HG03175 (cell line): ENCODE measurements around the gene RCOR2.

Source experiments
- ATAC-seq: cut with Tn5 transposase; IDR thresholded peaks from one replicate; pipeline ENCODE4 v1.9.1; 2021; ENCODE audit warnings: mild to moderate bottlenecking, moderate library complexity; ENCODE audit not compliant: unreplicated experiment

The RCOR2 gene

GRCh38 chr11:63923319-63923718 lies 6.4 kb upstream of the RCOR2 start:
- ATAC-seq: no peak

GRCh38 chr11:63922673-63923192 lies 5.8 kb upstream of the RCOR2 start:
- no peak for ATAC-seq

GRCh38 chr11:63920939-63921417 lies 4.0 kb upstream of the RCOR2 start:
- ATAC-seq: no peak

GRCh38 chr11:63920126-63920938 lies 3.4 kb upstream of the RCOR2 start:
- ATAC-seq: no peak

GRCh38 chr11:63919267-63920125 lies 2.5 kb upstream of the RCOR2 start:
- no peak for ATAC-seq

GRCh38 chr11:63918507-63919191 lies 1.7 kb upstream of the RCOR2 start:
- no peak for ATAC-seq

GRCh38 chr11:63917692-63918506 lies 935 bp upstream of the RCOR2 start:
- no peak for ATAC-seq

GRCh38 chr11:63915961-63916836 lies 765 bp downstream of the RCOR2 start:
- no peak for ATAC-seq

- ATAC-seq: no peak
Measured at GRCh38 chr11:63914896-63915691, 1.9 kb downstream of the RCOR2 start.

- no peak for ATAC-seq
Measured at GRCh38 chr11:63913866-63914830, 2.8 kb downstream of the RCOR2 start.

- ATAC-seq: no peak
Measured at GRCh38 chr11:63912678-63913077, 4.3 kb downstream of the RCOR2 start.

GRCh38 chr11:63911876-63912275 lies 5.1 kb downstream of the RCOR2 start:
- no peak for ATAC-seq

- no peak for ATAC-seq
Measured at GRCh38 chr11:63911440-63911839, 5.5 kb downstream of the RCOR2 start.

- ATAC-seq: no peak
Measured at GRCh38 chr11:63910675-63911074, 6.3 kb downstream of the RCOR2 start.

- no peak for ATAC-seq
Measured at GRCh38 chr11:63909591-63910506, 7.1 kb downstream of the RCOR2 start.
